Measurements from ENCODE around the gene RRAS. TPM values are rescaled to one million over a fixed set of nuclear protein-coding genes. Genes with fewer than 3 reads are reported as not detected.

The RRAS gene
- 43.5 and 62.8 TPM in 2 replicates for total RNA-seq

GRCh38 chr19:49640113-49640898, at the start of gene RRAS:
RRAS (minus strand) TSS chr19:49640143; CDS start chr19:49640098, 45 bp downstream.

GRCh38 chr19:49689133-49690078, 49.5 kb upstream of the RRAS start, which contains the start of gene ADM5:
ADM5 (plus strand) TSS chr19:49689594; CDS start chr19:49689838, 244 bp downstream.

DNA sequence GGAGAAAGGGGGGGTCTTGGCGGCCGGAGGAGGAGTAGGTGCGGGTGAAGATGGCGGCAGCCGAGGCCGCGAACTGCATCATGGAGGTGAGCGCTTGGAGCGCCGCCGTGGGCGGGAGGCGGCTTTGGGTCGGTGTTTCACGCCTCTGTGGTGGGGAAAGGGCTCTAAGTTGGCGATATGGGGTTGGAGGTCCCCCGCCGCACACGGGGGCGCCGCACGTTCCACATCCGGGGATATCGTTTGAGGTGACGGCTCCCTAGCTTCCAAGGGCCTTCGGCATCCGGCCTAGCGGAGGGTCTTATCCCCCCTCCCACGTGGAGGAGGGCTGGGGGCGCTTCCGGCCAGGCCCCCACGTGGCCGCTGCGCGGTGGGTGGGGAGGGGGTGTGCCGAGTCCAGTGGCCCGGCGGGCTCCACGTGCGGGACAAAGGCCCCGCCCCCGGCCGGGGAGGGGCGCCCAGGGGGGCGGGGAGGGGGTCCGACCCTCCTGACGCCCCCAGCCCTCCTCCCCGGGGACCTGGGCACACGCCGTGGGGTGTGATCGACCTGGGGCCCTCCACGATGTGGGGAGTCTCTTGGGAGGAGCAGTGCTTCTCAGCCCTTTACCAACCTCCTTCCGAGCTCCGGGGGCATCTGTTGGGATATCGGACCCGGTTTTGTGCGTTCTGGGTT, 37.4 kb upstream of the RRAS start, which contains the start of gene PRMT1:
PRMT1 (plus strand) TSS at position 41 of the 670 bp plus-strand sequence; CDS start at position 51, 10 bp downstream.

DNA sequence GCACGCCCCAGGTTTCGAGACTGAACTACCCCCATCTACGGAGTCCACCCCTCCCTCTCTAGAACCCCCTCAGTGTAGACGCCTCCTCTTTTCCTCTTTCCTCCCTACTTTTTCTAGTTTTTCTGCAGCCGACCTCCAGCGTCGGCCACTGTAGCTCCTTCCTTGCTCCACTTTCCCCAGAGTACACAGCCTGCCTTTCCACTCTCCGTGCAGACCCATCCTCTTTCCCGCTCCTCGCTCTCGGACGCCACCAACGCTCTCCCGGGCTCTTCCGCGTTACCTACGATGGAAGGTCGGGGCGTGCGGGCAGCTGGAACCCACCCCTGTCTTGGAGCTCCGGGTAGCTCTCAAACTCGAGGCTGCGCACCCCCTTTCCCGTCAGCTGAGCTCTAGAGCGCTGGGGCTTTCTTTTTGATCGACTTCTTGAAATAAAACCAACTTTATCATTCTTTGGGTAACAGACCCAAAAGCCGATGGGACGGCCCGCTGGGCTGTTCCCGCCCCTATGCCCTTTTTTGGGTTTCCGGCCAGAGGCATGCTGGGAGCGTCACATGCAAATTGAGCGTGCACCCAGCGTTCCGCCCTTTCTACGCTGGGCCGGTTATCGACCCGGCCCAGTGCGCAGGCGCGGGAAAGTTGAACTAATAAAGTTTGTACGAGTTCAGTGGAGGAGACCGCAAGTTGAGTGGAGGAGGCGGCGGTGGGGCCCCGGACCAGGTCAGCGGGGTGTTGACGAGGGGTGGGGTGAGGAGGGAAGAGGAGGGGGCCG, 25.6 kb upstream of the RRAS start, which contains the start of the genes BCL2L12 and IRF3:
BCL2L12 (plus strand) TSS at position 583 of the 769 bp plus-strand sequence. CDS start 760 bp downstream, outside the sequence.
IRF3 (minus strand) TSS at position 507 of the 769 bp plus-strand sequence. CDS start 1,019 bp downstream, outside the sequence.

GRCh38 chr19:49641688-49642491, 1.9 kb upstream of the RRAS start, which contains the start of gene SCAF1:
SCAF1 (plus strand) TSS chr19:49642209; CDS start chr19:49645027, 2,818 bp downstream.

DNA sequence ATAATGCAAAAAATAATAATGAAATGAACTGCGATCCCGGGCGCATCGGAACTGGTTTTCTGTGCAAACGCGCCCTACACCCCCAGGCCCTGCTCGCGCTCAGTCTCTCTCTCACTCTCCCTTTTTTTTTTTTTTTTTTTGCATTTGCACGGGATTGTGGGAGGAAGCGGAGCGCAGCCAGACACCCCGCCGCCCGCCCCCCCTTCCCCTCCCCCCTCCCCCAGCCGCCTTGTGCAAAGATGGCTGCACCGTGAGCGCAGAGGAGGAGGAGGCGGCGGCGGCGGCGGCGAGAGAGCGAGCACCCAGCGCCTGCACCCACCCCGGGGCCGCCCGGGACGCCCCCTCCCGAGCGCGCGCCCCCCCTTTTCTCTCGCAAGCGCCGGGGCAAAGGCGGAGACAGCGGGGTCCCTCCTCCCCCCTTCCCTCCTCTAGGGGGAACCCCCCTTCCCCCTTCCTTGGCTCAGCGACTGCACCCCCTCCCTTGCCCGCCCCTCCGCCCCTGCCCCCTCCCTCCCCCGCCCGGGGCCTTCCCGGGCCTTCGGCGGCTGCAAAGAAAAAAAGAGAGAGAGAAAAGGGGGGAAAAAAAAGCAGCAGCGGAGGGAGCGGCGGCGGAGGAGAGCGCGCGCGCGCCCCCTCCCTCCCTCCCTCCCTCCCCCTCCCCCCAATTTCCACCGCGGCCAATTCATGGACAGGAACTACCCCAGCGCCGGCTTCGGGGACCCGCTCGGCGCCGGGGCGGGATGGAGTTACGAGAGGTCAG, 48.8 kb downstream of the RRAS start, which contains the start of gene PRR12:
PRR12 (plus strand) TSS at position 212 of the 760 bp plus-strand sequence; CDS start at position 685, 473 bp downstream.

Small RNA genes within 50 kb of the gene (small RNA-seq; reads per million reads assigned to genes)
- gene MIR5088 (ENCODE audit: low replicate concordance), result 0.13 reads per million

Other genes starting within 250 kb of the RRAS start
- not detected in 2 replicates for gene PTH2, start 216.7 kb downstream of the RRAS start, total RNA-seq
- gene GFY, start 214.8 kb downstream of the RRAS start, total RNA-seq, result not detected in 2 replicates
- not detected in 2 replicates for gene SLC17A7, start 198.6 kb downstream of the RRAS start, total RNA-seq
- gene PIH1D1, start 188.3 kb downstream of the RRAS start, total RNA-seq, result 95.1 and 138 TPM in 2 replicates
- 30.4 and 40.1 TPM in 2 replicates for gene ALDH16A1, start 186.9 kb downstream of the RRAS start, total RNA-seq
- gene FLT3LG, start 165.9 kb downstream of the RRAS start, total RNA-seq, result 4.8 and 6.9 TPM in 2 replicates
- gene RPL13A, start 152.5 kb downstream of the RRAS start, total RNA-seq, result 1,545 and 2,202 TPM in 2 replicates
- 1,493 and 6,336 TPM in 2 replicates for gene RPS11, start 143.7 kb downstream of the RRAS start, total RNA-seq
- 24.9 and 84.7 TPM in 2 replicates for gene FCGRT, start 127.5 kb downstream of the RRAS start, total RNA-seq
- 142 and 264 TPM in 2 replicates for gene RCN3, start 112.1 kb downstream of the RRAS start, total RNA-seq
- 72.2 and 106 TPM in 2 replicates for gene NOSIP, start 59.6 kb downstream of the RRAS start, total RNA-seq
- gene PRRG2, start 58.8 kb downstream of the RRAS start, total RNA-seq, result 0.14 and 0.22 TPM in 2 replicates
- gene PRR12, start 49.0 kb downstream of the RRAS start, total RNA-seq, result 6.9 and 9.0 TPM in 2 replicates
- gene SCAF1, start 2.1 kb upstream of the RRAS start, total RNA-seq, result 21.7 and 35.6 TPM in 2 replicates
- gene IRF3, start 25.7 kb upstream of the RRAS start, total RNA-seq, result 38.3 and 72.3 TPM in 2 replicates
- gene BCL2L12, start 25.8 kb upstream of the RRAS start, total RNA-seq, result 3.3 and 16.2 TPM in 2 replicates
- gene PRMT1, start 37.1 kb upstream of the RRAS start, total RNA-seq, result 350 and 388 TPM in 2 replicates
- 0.22 and 1.1 TPM in 2 replicates for gene ADM5, start 49.5 kb upstream of the RRAS start, total RNA-seq
- gene CPT1C, start 51.0 kb upstream of the RRAS start, total RNA-seq, result 4.4 and 11.7 TPM in 2 replicates
- under 0.01 and 0.14 TPM in 2 replicates for gene TSKS, start 123.2 kb upstream of the RRAS start, total RNA-seq
- gene AP2A1, start 126.9 kb upstream of the RRAS start, total RNA-seq, result 131 and 141 TPM in 2 replicates
- gene FUZ, start 173.1 kb upstream of the RRAS start, total RNA-seq, result 17.2 and 17.5 TPM in 2 replicates
- gene MED25, start 178.1 kb upstream of the RRAS start, total RNA-seq, result 22.2 and 43.8 TPM in 2 replicates
- 55.4 and 82.7 TPM in 2 replicates for gene PTOV1, start 211.0 kb upstream of the RRAS start, total RNA-seq
- gene PNKP, start 227.4 kb upstream of the RRAS start, total RNA-seq, result 47.5 and 82.2 TPM in 2 replicates
- 16.6 and 17.9 TPM in 2 replicates for gene AKT1S1, start 237.2 kb upstream of the RRAS start, total RNA-seq
- 18.8 and 36.5 TPM in 2 replicates for gene TBC1D17, start 237.6 kb upstream of the RRAS start, total RNA-seq